Measurements from ENCODE around the gene WRNIP1. TPM values are rescaled to one million over a fixed set of nuclear protein-coding genes. Genes with fewer than 3 reads are reported as not detected.
"Not testable (repeated sequence)": the region's sequence is repeated elsewhere in the genome, so short reads cannot be mapped to it uniquely, and the experiment has no call there.

WRNIP1 gene
- total RNA-seq, 1 experiment from 2014 or later: 38.1 TPM

DNA sequence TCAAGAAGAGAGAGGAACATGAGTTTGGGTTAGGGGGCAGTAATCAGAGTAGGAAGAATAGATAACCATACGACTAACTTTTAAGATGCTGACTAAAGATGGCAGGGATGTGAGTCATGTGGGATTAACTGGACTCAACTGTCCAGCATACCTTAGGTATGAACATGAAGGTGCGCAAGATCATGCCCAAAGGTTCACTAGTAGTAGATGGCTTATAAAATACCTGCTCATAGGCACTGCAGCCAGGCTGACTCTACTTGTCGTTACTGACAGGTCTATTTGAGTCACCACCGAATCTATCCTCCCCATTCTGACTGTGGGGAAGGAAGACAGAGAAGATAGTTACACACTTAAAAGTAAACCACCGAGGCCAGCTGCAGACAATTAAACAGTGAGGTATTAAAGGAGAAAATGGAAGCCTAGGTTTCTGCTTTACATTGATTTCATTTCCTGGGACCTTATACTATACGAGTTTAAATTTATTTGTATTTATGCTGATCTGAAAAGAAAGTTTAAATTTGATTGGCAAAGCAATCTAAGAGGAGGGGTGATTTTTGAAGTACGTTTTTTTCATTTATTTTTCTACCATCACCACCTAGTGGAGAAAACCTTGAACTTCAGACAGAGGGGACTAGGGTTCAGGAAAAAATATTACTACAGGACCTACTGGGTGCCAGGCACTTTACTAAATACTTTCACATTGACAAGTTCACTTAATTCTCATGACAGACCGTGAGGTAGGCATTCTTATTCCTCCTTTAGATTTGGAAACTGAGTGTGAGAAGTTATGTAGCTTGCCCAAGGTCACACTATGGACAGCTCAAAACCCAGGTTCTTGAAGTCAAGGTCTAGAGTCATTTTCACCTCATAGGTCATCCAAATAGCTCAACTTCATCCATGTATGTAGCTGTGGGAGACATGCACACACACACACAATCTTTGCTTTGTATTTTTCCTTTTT is 4.0 kb upstream of the WRNIP1 start:
- Histone ChIP-seq H3K14ac (ENCODE audit: insufficient read depth, low read length) (no peak overlapping the region), H4K20me1 (ENCODE audit: control insufficient read depth, insufficient read depth, insufficient read length) (no peaks in the 10 kb centered on the region), H2BK120ac (ENCODE audit: low read depth, low read length, poor library complexity, severe bottlenecking) (no peak overlapping the region), H4K5ac (ENCODE audit: insufficient read length, low read depth, low read length) (no peak overlapping the region), H3K23ac (ENCODE audit: insufficient read length, low read depth, low read length) (no peak overlapping the region), H3K4ac (ENCODE audit: low read depth, low read length) (no peak overlapping the region), H3K27ac (ENCODE audit: insufficient read length, low read depth, low read length) (no peak overlapping the region), H4K8ac (replicated peaks; ENCODE audit: insufficient read length, low read depth, low read length) (no peak overlapping the region), H2BK20ac (ENCODE audit: low read depth, low read length, poor library complexity, severe bottlenecking) (no peak overlapping the region), H3T11ph (ENCODE audit: low read length) (no peak overlapping the region), H3K18ac (ENCODE audit: insufficient read length, low read depth, low read length) (no peak overlapping the region), H3K56ac (ENCODE audit: insufficient read length, low read depth, low read length) (no peak overlapping the region), H2AK5ac (ENCODE audit: insufficient read length, low read length) (no peak overlapping the region), H2BK12ac (ENCODE audit: insufficient read length, low read depth, low read length) (no peak overlapping the region), H3K4me2 (ENCODE audit: insufficient read depth, insufficient read length, low read length) (no peak overlapping the region), H3K23me2 (ENCODE audit: insufficient read length, low read depth, low read length, poor library complexity, severe bottlenecking) (peaks cover 7% of the 10 kb centered on the region), H2BK5ac (ENCODE audit: insufficient read length, low read length) (no peak overlapping the region), H3K79me2 (ENCODE audit: insufficient read depth, low read length) (no peaks in the 10 kb centered on the region; the same call in none of the 2 replicates), H3K9me3 (ENCODE audit: control insufficient read depth, low read depth, low read length) (no peaks in the 10 kb centered on the region), H2AFZ (ENCODE audit: low read length) (no peak overlapping the region), H3K79me1 (ENCODE audit: insufficient read depth, low read depth, low read length, poor library complexity, severe bottlenecking) (no peaks in the 10 kb centered on the region), H4K91ac (ENCODE audit: insufficient read length, low read depth, low read length) (no peak overlapping the region), H3K4me1 (ENCODE audit: insufficient read depth, low read length) (no peaks in the 10 kb centered on the region), H3K27me3 (ENCODE audit: insufficient read depth, low read length) (no peaks in the 10 kb centered on the region), H2BK15ac (ENCODE audit: low read depth, low read length) (no peak overlapping the region), H3K9ac (ENCODE audit: extremely low read depth, insufficient read length, low read length) (no peak overlapping the region)
- H3K4me1 Mint-ChIP-seq: peaks cover 4 to 7% of the 10 kb centered on the region in 2 experiments; a peak in 3 of 4 replicates
- peak; percentile 70 for TF ChIP-seq CTCF (conservative IDR thresholded peaks at IDR 0.05)
- no peaks in the 10 kb centered on the region for H3K36me3 Mint-ChIP-seq (ENCODE audit: insufficient read depth in 1 of 3, low read depth in 3 of 3)
- H3K27me3 Mint-ChIP-seq (ENCODE audit: low read depth): no peaks in the 10 kb centered on the region
- no peak overlapping the region for H3K27ac Mint-ChIP-seq
- peaks cover 10 to 15% of the 10 kb centered on the region in 2 experiments for H3K9me3 Mint-ChIP-seq
- DNase-seq: no peak
- WGBS (ENCODE audit: extremely low coverage, insufficient read length, low lambda C conversion rate): no CpG with 5 or more reads among the region's 8 CpGs
- no peak overlapping the region for H3K4me3 Mint-ChIP-seq

- H3K4me1 ChIP-seq (ENCODE audit: insufficient read depth, low read length); H4K5ac ChIP-seq (ENCODE audit: insufficient read length, low read depth, low read length); H3K23ac ChIP-seq (ENCODE audit: insufficient read length, low read depth, low read length); H3K27ac Mint-ChIP-seq; DNase-seq; H3K27ac ChIP-seq (ENCODE audit: insufficient read length, low read depth, low read length); H2AFZ ChIP-seq (ENCODE audit: low read length); H3K27me3 Mint-ChIP-seq (ENCODE audit: low read depth); H3K4me2 ChIP-seq (ENCODE audit: insufficient read depth, insufficient read length, low read length); H2BK120ac ChIP-seq (ENCODE audit: low read depth, low read length, poor library complexity, severe bottlenecking); H2AK5ac ChIP-seq (ENCODE audit: insufficient read length, low read length); H2BK5ac ChIP-seq (ENCODE audit: insufficient read length, low read length); H3K79me1 ChIP-seq (ENCODE audit: insufficient read depth, low read depth, low read length, poor library complexity, severe bottlenecking); H2BK20ac ChIP-seq (ENCODE audit: low read depth, low read length, poor library complexity, severe bottlenecking); H4K8ac ChIP-seq (replicated peaks; ENCODE audit: insufficient read length, low read depth, low read length); H3K27me3 ChIP-seq (ENCODE audit: insufficient read depth, low read length); H2BK15ac ChIP-seq (ENCODE audit: low read depth, low read length); H2BK12ac ChIP-seq (ENCODE audit: insufficient read length, low read depth, low read length); H3K14ac ChIP-seq (ENCODE audit: insufficient read depth, low read length); H3T11ph ChIP-seq (ENCODE audit: low read length); H3K18ac ChIP-seq (ENCODE audit: insufficient read length, low read depth, low read length); H3K9ac ChIP-seq (ENCODE audit: extremely low read depth, insufficient read length, low read length); H3K9me3 ChIP-seq (ENCODE audit: control insufficient read depth, low read depth, low read length); H3K56ac ChIP-seq (ENCODE audit: insufficient read length, low read depth, low read length); H3K36me3 Mint-ChIP-seq (ENCODE audit: insufficient read depth in 1 of 3, low read depth in 3 of 3); H4K91ac ChIP-seq (ENCODE audit: insufficient read length, low read depth, low read length); H4K20me1 ChIP-seq (ENCODE audit: control insufficient read depth, insufficient read depth, insufficient read length); H3K4me3 Mint-ChIP-seq; H3K4ac ChIP-seq (ENCODE audit: low read depth, low read length): not testable (repeated sequence)
- H3K9me3 Mint-ChIP-seq: peaks cover 10 to 15% of the 10 kb centered on the region in 2 experiments
- H3K79me2 ChIP-seq (ENCODE audit: insufficient read depth, low read length): peaks cover 10% of the 10 kb centered on the region
- peaks cover 13 to 21% of the 10 kb centered on the region in 2 experiments for H3K4me1 Mint-ChIP-seq
- peaks cover 11% of the 10 kb centered on the region for H3K23me2 ChIP-seq (ENCODE audit: insufficient read length, low read depth, low read length, poor library complexity, severe bottlenecking)
- no CpG with 5 or more reads among the region's 4 CpGs for WGBS (ENCODE audit: extremely low coverage, insufficient read length, low lambda C conversion rate)
These were observed 2.3 kb upstream of the WRNIP1 start for GRCh38 chr6:2762868-2763267.
